Neutrophil (primary cell): ENCODE results near the gene MRS2.

Experiments
- H3K27ac ChIP-seq: fragments of 200-600 bp; sonication (generic); 2 replicates; pipeline ENCODE4 v1.5.1; 2016; ENCODE audit warnings: mild to moderate bottlenecking, moderate library complexity
- H3K27me3 ChIP-seq: fragments of 200-600 bp; sonication (generic); 2 replicates; pipeline ENCODE4 v1.6.0; 2016; ENCODE audit warnings: mild to moderate bottlenecking
- H3K36me3 ChIP-seq: fragments of 200-600 bp; sonication (generic); 2 replicates; pipeline ENCODE4 v1.5.1; 2017
- H3K4me1 ChIP-seq, 2 experiments: fragments of 200-600 bp in 1 of 2; sonication (generic) in 1 of 2; 1 replicate in 1 of 2; 2 replicates in 1 of 2; pipeline versions ENCODE4 v1.5.1 to v1.6.1; 2013 to 2016; ENCODE audit warnings: low read depth in 1 of 2, low read length in 1 of 2, mild to moderate bottlenecking in 1 of 2, moderate library complexity in 1 of 2; ENCODE audit not compliant: control insufficient read depth in 1 of 2, insufficient read depth in 1 of 2
- H3K4me3 ChIP-seq, 2 experiments: fragments of 200-600 bp in 1 of 2; sonication (generic) in 1 of 2; 1 replicate in 1 of 2; 2 replicates in 1 of 2; pipeline ENCODE4 v1.5.1; 2013 to 2016; ENCODE audit warnings: low read depth in 1 of 2, low read length in 1 of 2, mild to moderate bottlenecking in 1 of 2, moderate library complexity in 1 of 2
- H3K9me3 ChIP-seq: fragments of 200-600 bp; sonication (generic); 2 replicates; pipeline ENCODE4 v1.5.1; 2016
- CTCF ChIP-seq: fragments of 200-600 bp; sonication (generic); IDR thresholded peaks from 2 replicates; pipeline ENCODE4 v1.5.1; 2016; ENCODE audit warnings: antibody characterized with exemption

Gene MRS2

DNA sequence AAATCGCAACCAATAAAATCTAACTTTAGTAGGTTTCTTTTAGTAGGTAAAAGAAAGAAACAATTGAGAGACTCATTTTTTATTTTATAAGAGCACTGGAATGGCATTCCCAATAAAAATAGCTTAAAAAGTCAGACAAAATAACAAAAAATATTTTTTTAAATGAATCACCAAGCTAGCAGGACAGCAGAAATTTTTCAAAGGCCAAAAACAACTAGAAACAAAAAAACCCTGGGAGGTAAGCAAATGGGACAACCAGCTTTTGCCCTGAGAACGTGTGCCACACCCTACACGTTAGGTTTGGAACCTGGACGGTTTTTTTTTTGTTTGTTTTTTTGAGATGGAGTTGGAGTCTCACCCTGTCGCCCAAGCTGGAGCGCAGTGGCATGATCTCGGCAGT lies 67.1 kb downstream of the MRS2 start:
- H3K27ac ChIP-seq, result no peak overlapping the region
- no peaks in the 10 kb centered on the region for H3K4me1 ChIP-seq
- no peaks in the 10 kb centered on the region for H3K36me3 ChIP-seq
- H3K9me3 ChIP-seq, result no peaks in the 10 kb centered on the region
- no peak for TF ChIP-seq CTCF
- no peak overlapping the region for H3K4me3 ChIP-seq
- H3K27me3 ChIP-seq, result no peaks in the 10 kb centered on the region

DNA sequence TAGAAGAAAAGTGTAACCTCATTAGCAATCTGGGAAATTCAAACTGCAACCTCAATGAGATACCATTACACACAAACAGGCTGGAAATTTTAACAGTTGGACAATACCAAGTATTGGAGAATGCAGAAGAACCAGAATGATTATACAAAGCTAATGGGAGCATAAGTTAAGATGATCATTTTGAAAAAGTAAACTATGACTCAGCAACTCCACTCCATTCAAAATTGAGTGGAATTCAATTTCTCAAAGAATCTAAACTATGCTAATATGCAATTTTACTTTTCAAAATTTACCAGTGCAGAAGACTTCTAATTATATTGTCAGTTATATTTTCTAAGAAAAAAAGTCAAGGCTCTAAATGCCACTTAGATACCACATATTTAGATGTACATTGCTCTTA lies 69.4 kb downstream of the MRS2 start:
- Histone ChIP-seq H3K4me1 (no peaks in the 10 kb centered on the region), H3K27me3 (no peaks in the 10 kb centered on the region), H3K4me3 (no peak overlapping the region), H3K27ac (no peak overlapping the region), H3K36me3 (no peaks in the 10 kb centered on the region), H3K9me3 (no peaks in the 10 kb centered on the region)
- no peak for TF ChIP-seq CTCF
